A549 (cell line): Measurements from ENCODE around the gene BCL10.

Source experiments
- BCL3 ChIP-seq: fragments of >200 bp; sonication (Bioruptor Twin); formaldehyde crosslinking; IDR thresholded peaks from 3 replicates; pipeline ENCODE4 v1.6.1; 2016
- CEBPB ChIP-seq, 2 experiments: fragments of >200 bp in 1 of 2; sonication (Bioruptor Twin) in 1 of 2; formaldehyde crosslinking in 1 of 2; IDR thresholded peaks; 2 replicates each; pipeline ENCODE4 v1.6.1; 2012 to 2016
- CHD2 ChIP-seq: fragments of 150-350 bp; IDR thresholded peaks from 2 replicates; pipeline ENCODE4 v1.6.1; 2014; ENCODE audit warnings: low read length; ENCODE audit not compliant: partially characterized antibody
- CTCF ChIP-seq: fragments of >200 bp; sonication (Bioruptor Twin); formaldehyde crosslinking; IDR thresholded peaks from 3 replicates; pipeline ENCODE4 v1.5.1; 2016
- ELK1 ChIP-seq: fragments of 150-350 bp; IDR thresholded peaks from 2 replicates; pipeline ENCODE4 v1.6.1; 2014; ENCODE audit warnings: low read depth, mild to moderate bottlenecking, low read length
- EP300 ChIP-seq, 2 experiments: fragments of >200 bp; sonication (Bioruptor Twin); formaldehyde crosslinking; IDR thresholded peaks; 2 replicates in 1 of 2; 3 replicates in 1 of 2; pipeline ENCODE4 v1.6.1; 2016 to 2017
- HMGXB4 ChIP-seq: fragments of 250-450 bp; sonication (Bioruptor Pico); IDR thresholded peaks from 2 replicates; pipeline ENCODE4 v1.5.0; 2021; ENCODE audit warnings: mild to moderate bottlenecking, moderate library complexity, borderline replicate concordance
- MAFK ChIP-seq: fragments of 450-650 bp; IDR thresholded peaks from 2 replicates; pipeline ENCODE4 v1.6.1; 2014; ENCODE audit not compliant: partially characterized antibody
- POLR2A ChIP-seq: IDR thresholded peaks from 2 replicates; pipeline ENCODE4 v1.6.1; 2012; ENCODE audit warnings: mild to moderate bottlenecking, low read length
- RCOR1 ChIP-seq: fragments of 150-350 bp; IDR thresholded peaks from 2 replicates; pipeline ENCODE4 v1.6.1; 2014; ENCODE audit warnings: antibody characterized with exemption, low read length, low read depth
- SREBF2 ChIP-seq: fragments of 450-650 bp; IDR thresholded peaks from 2 replicates; pipeline ENCODE4 v1.6.1; 2014; ENCODE audit warnings: mild to moderate bottlenecking, moderate library complexity

- TF ChIP-seq CHD2: no peak
- no peak for TF ChIP-seq POLR2A
- TF ChIP-seq BCL3: no peak
- TF ChIP-seq CTCF: no peak
- no peak for TF ChIP-seq RCOR1
- TF ChIP-seq EP300 (IDR thresholded peaks at IDR 0.05): no peak
- no peak for TF ChIP-seq ELK1
- TF ChIP-seq HMGXB4: no peak
- TF ChIP-seq CEBPB (IDR thresholded peaks at IDR 0.05): no peak
- TF ChIP-seq SREBF2: no peak
- TF ChIP-seq MAFK: no peak
Observed at GRCh38 chr1:85240643-85241042, 35.8 kb downstream of the BCL10 start.
